ENCODE results near the gene PDPN. TPM values are rescaled to one million over a fixed set of nuclear protein-coding genes. Genes with fewer than 3 reads are reported as not detected.

Gene PDPN
- total RNA-seq, 3 donors from 2014 or later = 18.1 to 38.8 (median 29.2) TPM

DNA sequence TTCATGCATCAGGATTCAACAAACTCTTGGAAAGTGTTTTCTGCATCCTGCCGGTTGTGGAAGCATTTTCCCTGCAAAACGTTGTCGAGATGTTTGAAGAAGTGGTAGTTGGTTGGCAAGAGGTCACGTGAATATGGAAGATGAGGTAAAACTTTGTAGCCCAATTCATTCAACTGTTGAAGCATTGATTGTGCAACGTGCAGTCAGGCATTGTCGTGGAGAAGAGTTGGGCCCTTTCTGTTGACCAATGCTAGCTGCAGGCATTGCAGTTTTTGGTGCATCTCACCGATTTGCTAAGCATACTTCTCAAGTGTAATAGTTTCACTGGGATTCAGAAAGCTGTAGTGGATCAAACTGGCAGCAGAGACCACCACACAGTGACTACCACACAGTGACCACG lies 59.4 kb downstream of the PDPN start:
- intact Hi-C loops (cut with DNase I; ENCODE audit: low total_unique reads) = no loop called here
- H3K36me3 ChIP-seq = no peaks in the 10 kb centered on the region
- TF ChIP-seq POLR2A (IDR thresholded peaks at IDR 0.05) = no peak
- TF ChIP-seq POLR2AphosphoS5 (IDR thresholded peaks at IDR 0.05) = no peak
- TF ChIP-seq, protein P1, sequence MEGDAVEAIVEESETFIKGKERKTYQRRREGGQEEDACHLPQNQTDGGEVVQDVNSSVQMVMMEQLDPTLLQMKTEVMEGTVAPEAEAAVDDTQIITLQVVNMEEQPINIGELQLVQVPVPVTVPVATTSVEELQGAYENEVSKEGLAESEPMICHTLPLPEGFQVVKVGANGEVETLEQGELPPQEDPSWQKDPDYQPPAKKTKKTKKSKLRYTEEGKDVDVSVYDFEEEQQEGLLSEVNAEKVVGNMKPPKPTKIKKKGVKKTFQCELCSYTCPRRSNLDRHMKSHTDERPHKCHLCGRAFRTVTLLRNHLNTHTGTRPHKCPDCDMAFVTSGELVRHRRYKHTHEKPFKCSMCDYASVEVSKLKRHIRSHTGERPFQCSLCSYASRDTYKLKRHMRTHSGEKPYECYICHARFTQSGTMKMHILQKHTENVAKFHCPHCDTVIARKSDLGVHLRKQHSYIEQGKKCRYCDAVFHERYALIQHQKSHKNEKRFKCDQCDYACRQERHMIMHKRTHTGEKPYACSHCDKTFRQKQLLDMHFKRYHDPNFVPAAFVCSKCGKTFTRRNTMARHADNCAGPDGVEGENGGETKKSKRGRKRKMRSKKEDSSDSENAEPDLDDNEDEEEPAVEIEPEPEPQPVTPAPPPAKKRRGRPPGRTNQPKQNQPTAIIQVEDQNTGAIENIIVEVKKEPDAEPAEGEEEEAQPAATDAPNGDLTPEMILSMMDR (IDR thresholded peaks at IDR 0.05) = no peak
- no peak overlapping the region for H3K4me3 ChIP-seq
- DNase-seq (ENCODE audit: low spot score in 2 of 2) = no peak
- H3K9me3 ChIP-seq = peaks cover 3 to 11% of the 10 kb centered on the region in 2 donors
- H3K4me1 ChIP-seq = no peaks in the 10 kb centered on the region
- H3K27ac ChIP-seq = no peak overlapping the region
- H3K27me3 ChIP-seq = no peaks in the 10 kb centered on the region

DNA sequence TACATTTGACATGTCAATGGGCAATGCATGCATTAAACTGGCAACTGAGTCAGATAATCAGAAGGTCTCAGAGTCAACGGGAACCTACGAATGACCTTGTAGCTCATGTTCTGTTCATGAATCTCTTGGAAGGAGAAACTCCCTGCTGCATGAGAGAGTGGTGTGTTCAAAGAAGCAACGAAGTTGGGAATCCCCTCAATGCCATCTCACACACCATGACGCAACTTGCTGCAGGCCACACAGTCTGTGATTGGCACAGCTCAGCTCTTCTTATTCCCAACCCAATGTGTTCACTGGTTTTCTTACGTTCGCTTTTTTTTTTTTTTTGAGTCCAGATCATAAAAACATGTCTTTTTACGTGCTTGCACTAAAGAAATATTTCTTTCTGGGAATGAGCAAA lies 62.9 kb downstream of the PDPN start:
- Histone ChIP-seq H3K4me1 (no peaks in the 10 kb centered on the region), H3K9me3 (no peaks in the 10 kb centered on the region), H3K4me3 (no peak overlapping the region), H3K27ac (no peak overlapping the region), H3K27me3 (no peaks in the 10 kb centered on the region), H3K36me3 (no peaks in the 10 kb centered on the region)
- intact Hi-C loops (cut with DNase I; ENCODE audit: low total_unique reads) = no loop called here
- TF ChIP-seq POLR2AphosphoS5 (IDR thresholded peaks at IDR 0.05) = no peak
- no peak for DNase-seq (ENCODE audit: low spot score in 2 of 2)

DNA sequence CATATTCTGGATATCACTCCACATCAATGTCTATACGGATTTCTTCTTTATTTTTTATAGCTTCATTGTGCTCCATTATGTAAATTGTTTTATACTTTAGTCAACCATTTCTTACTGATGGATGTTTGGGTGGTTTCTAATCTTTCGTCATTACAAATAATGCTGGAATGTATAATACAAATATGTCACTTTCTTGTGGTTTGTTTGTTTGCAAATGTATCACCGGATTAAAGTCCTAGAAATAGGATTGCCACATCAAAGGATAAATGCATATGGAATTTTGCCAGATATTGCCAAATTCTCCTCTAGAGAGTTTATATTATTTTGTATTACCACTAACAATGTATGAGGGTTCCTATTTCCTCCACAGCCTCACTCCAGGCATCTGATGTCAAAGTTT lies 67.6 kb downstream of the PDPN start:
- DNase-seq (ENCODE audit: low spot score in 2 of 2) = no peak
- Histone ChIP-seq H3K27me3 (no peaks in the 10 kb centered on the region), H3K27ac (no peak overlapping the region), H3K36me3 (no peaks in the 10 kb centered on the region), H3K4me1 (no peaks in the 10 kb centered on the region), H3K9me3 (no peaks in the 10 kb centered on the region), H3K4me3 (no peak overlapping the region)
- TF ChIP-seq POLR2AphosphoS5 (IDR thresholded peaks at IDR 0.05) = no peak
- TF ChIP-seq POLR2A (IDR thresholded peaks at IDR 0.05) = no peak
- TF ChIP-seq, protein P1 (IDR thresholded peaks at IDR 0.05) = no peak
- intact Hi-C loops (cut with DNase I; ENCODE audit: low total_unique reads) = no loop called here

DNA sequence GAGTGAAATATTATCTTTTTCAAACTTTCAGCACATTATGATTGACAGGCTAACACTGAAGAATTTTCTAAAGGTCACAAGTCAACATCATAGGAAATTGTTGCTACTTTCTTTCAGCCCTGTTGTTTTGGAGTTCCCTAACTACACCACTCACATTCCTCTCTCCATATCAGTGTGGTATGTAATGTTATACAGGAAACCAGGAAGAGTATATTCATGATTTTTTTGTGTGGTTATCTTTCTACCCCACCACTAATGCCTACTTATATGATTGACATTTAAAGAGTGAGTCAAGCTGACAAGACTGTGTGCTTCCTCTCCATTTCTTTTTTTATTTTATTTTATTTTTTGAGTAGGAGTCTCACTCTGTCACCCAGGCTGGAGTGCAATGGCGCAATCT lies 68.6 kb downstream of the PDPN start:
- intact Hi-C loops (cut with DNase I; ENCODE audit: low total_unique reads) = no loop called here
- DNase-seq (ENCODE audit: low spot score in 2 of 2) = no peak

DNA sequence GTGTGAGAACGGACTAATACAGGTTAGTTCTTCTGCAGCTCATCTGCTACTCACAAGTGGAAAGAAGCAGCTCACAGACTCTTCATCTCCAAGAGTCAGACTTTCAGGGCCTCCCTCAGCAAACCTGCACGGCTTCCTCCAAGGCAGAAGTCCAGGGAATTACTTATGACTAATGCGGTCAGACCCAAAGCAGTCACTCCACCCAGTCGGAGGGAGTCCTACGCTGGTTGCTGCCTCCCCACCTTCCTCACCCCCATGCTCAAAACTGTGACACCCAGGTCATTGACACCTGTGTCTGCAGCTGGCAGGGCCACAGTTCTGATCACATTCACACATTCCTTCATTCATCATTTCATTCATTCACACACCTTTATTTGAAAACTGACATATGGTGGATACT lies 77.9 kb downstream of the PDPN start:
- no peak for DNase-seq (ENCODE audit: low spot score in 2 of 2)
- peak overlapping the region; percentile 48 to 54 for H3K27ac ChIP-seq
- no peaks in the 10 kb centered on the region for H3K4me1 ChIP-seq
- H3K36me3 ChIP-seq = no peaks in the 10 kb centered on the region
- no peak overlapping the region for H3K4me3 ChIP-seq
- H3K9me3 ChIP-seq = no peaks in the 10 kb centered on the region
- no peaks in the 10 kb centered on the region for H3K27me3 ChIP-seq
- no peak for TF ChIP-seq POLR2AphosphoS5 (IDR thresholded peaks at IDR 0.05)
- TF ChIP-seq POLR2A (IDR thresholded peaks at IDR 0.05) = no peak
- TF ChIP-seq, protein P1 (IDR thresholded peaks at IDR 0.05) = no peak
- intact Hi-C loops (cut with DNase I; ENCODE audit: low total_unique reads) = no loop called here

More for the DNA sequence above, 68.6 kb downstream of the PDPN start:
- Histone ChIP-seq H3K4me1 (no peaks in the 10 kb centered on the region), H3K36me3 (no peaks in the 10 kb centered on the region), H3K9me3 (no peaks in the 10 kb centered on the region), H3K4me3 (no peak overlapping the region), H3K27ac (no peak overlapping the region), H3K27me3 (no peaks in the 10 kb centered on the region)
- TF ChIP-seq POLR2A (IDR thresholded peaks at IDR 0.05) = no peak
- TF ChIP-seq, protein P1 (IDR thresholded peaks at IDR 0.05) = no peak
- TF ChIP-seq POLR2AphosphoS5 (IDR thresholded peaks at IDR 0.05) = no peak

DNA sequence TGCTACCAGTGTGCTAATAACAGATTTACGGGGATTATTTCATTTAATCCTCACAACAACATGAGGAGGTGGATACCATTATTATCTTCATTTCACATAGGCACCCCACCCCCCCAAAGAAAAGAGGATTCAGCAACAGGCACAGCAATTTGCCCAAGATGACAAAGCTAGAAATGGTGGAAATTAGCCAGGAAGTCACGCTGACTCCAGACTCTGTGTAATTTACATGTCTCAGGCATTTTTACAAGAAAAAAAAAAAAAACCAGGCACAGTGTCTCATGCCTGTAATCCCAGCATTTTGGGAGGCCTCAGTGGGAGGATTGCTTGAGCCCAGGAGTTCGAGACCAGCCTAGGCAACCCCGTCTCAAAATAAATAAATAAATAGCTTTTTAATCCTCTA lies 78.9 kb downstream of the PDPN start:
- DNase-seq (ENCODE audit: low spot score in 2 of 2) = no peak
- Histone ChIP-seq H3K4me1 (no peaks in the 10 kb centered on the region), H3K36me3 (no peaks in the 10 kb centered on the region), H3K27me3 (no peaks in the 10 kb centered on the region), H3K4me3 (no peak overlapping the region), H3K27ac (peak overlapping the region; percentile 48 to 58), H3K9me3 (no peaks in the 10 kb centered on the region)
- TF ChIP-seq POLR2A (IDR thresholded peaks at IDR 0.05) (no peak), POLR2AphosphoS5 (IDR thresholded peaks at IDR 0.05) (no peak)
- TF ChIP-seq, protein P1 (IDR thresholded peaks at IDR 0.05) = no peak
- intact Hi-C loops (cut with DNase I; ENCODE audit: low total_unique reads) = no loop called here

Measured in breast epithelium (tissue), 4 donors.